Peyer's patch (tissue), 4 donors: Measurements from ENCODE around the gene CALU.

ENCODE experiments used
- CTCF ChIP-seq, 6 experiments: fragments of 450-650 bp in 4 of 6; fragments of 200-600 bp in 2 of 6; sonication (generic) in 1 of 6; IDR thresholded peaks; one replicate each; pipeline ENCODE4 v1.5.1; 2017 to 2019; ENCODE audit warnings: antibody characterized with exemption in 6 of 6, mild to moderate bottlenecking in 3 of 6, moderate library complexity in 1 of 6
- POLR2A ChIP-seq, 2 donors: fragments of 450-650 bp; IDR thresholded peaks; one replicate each; pipeline ENCODE4 v1.5.1; 2017; ENCODE audit warnings: antibody characterized with exemption in 2 of 2, mild to moderate bottlenecking in 2 of 2, moderate library complexity in 2 of 2

GRCh38 chr7:128733278-128733645 is 5.9 kb upstream of the CALU start:
- no peak for TF ChIP-seq CTCF (IDR thresholded peaks at IDR 0.05)
- no peak for TF ChIP-seq POLR2A (IDR thresholded peaks at IDR 0.05)
